Ovary (tissue), 3 donors: Measurements from ENCODE around the gene USP20.

Experiments used
- CTCF ChIP-seq, 3 donors: fragments of 450-650 bp in 2 of 3; fragments of 200-600 bp in 1 of 3; IDR thresholded peaks; one replicate each; pipeline versions ENCODE4 v1.5.1 to v1.8.0; 2016 to 2022; ENCODE audit warnings: antibody characterized with exemption in 3 of 3, mild to moderate bottlenecking in 1 of 3
- EP300 ChIP-seq: sonication (generic); formaldehyde crosslinking; IDR thresholded peaks from one replicate; pipeline ENCODE4 v1.6.1; 2017; ENCODE audit warnings: antibody characterized with exemption
- POLR2A ChIP-seq: fragments of 450-650 bp; IDR thresholded peaks from one replicate; pipeline ENCODE4 v1.6.1; 2017; ENCODE audit warnings: antibody characterized with exemption, mild to moderate bottlenecking, moderate library complexity
- donor health status: DM: no; HTN: no; CAD: no.

GRCh38 chr9:129929496-129930125 lies 94.4 kb downstream of the USP20 start:
- TF ChIP-seq CTCF (IDR thresholded peaks at IDR 0.05) (no peak), EP300 (no peak), POLR2A (no peak)
